GM12892 (cell line): Measurements from ENCODE around the gene ARPP21.

Source experiments
- DNase-seq: peaks from one replicate; pipeline ENCODE4 v3.0.0; 2011; ENCODE audit not compliant: insufficient read length
- FAIRE-seq: peaks from 2 replicates; lab custom pipeline; 2011; peaks lifted over from hg19 to GRCh38; lab: Jason Lieb, UNC
- POLR2A ChIP-seq: IDR thresholded peaks from 2 replicates; pipeline ENCODE4 v1.6.1; 2011; ENCODE audit warnings: low read depth, low read length, control low read depth
- POLR2AphosphoS5 ChIP-seq: IDR thresholded peaks from 2 replicates; pipeline ENCODE4 v1.6.1; 2011; ENCODE audit warnings: low read depth, low read length, control low read depth
- TAF1 ChIP-seq: IDR thresholded peaks from 2 replicates; pipeline ENCODE4 v1.6.1; 2011; ENCODE audit warnings: low read depth, mild to moderate bottlenecking, control low read depth, low read length, borderline replicate concordance

ARPP21 gene

DNA sequence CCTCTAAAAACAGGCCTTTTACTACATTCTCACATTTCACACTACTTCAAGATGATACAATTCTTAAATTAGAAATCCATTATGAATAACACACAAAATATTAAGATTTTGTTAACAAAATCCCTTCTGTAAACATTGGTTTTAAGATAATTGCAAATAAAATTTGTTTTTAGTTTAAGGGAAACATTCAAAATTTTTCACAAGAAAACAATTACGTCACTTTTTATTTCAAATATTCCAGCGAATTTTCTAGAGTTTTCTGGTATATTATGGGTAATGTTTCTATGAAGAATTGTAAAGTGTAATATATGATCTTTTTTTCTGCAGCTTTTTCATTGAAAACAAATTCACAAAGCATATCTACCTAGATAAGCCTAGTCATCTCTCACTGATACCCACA, 5.9 kb downstream of the ARPP21 start:
- FAIRE-seq: no peak
- DNase-seq: no peak
- no peak for TF ChIP-seq POLR2A
- TF ChIP-seq POLR2AphosphoS5: no peak
- no peak for TF ChIP-seq TAF1

DNA sequence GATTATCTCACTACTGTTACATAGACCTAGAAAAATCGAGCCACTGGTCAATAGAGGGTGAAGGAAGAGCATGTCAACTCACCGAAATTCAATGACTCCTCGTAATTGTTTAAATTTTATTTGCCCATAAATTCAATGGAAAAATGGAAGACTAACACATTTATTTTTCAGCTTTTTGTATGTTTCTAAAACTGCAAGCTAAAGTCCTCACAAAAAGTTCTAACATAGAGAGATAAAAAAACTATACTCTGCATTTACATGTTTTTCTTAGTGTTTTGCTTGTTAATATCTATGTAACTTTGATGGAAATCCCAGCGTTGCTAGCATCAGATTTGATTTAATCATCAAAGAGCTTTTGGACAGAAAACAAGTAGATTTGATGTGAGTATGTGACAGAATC, 6.8 kb downstream of the ARPP21 start:
- TF ChIP-seq TAF1: no peak
- no peak for TF ChIP-seq POLR2A
- TF ChIP-seq POLR2AphosphoS5: no peak
- DNase-seq (no peak), FAIRE-seq (no peak)

DNA sequence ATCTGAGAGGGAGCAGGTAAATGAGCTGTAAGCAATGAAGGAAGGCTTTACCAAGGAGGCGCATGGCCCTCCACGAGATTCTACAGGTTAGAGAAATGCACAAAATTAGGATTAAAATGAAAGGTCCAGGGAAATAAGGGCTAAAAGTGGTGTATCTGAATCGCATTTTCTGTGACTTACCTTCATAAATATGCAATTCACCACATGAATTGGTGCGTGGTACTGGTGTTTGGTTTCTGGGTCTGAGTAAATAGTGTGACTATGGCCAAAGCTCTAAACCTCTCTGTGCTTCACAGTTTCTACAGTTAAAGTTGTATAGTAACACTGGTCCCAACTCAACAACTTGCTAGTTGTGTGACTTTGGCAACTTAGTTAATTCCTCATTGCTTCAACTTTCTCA, 8.1 kb downstream of the ARPP21 start:
- TF ChIP-seq TAF1 (no peak), POLR2AphosphoS5 (no peak), POLR2A (no peak)
- FAIRE-seq (no peak), DNase-seq (no peak)

DNA sequence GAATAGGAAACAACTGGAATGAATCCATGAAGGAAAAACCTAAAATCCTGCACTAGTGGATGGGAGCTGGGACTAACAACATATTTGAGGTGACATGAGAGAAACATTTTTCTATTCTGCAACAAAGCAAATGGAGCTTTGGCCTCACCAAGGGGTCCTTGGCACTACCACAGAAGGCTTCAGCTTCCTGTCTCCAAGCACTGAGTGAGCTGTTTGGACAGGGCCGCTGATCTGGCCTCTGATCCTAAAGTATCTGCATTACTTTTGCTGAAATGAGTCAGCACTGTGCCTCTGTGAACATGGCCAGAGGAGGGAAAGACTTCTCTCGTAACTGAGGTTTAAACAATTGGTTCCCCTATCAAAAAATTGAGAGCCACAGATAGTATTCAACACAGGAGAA, 9.0 kb downstream of the ARPP21 start:
- DNase-seq: no peak
- FAIRE-seq: no peak
- no peak for TF ChIP-seq POLR2A
- no peak for TF ChIP-seq POLR2AphosphoS5
- no peak for TF ChIP-seq TAF1

DNA sequence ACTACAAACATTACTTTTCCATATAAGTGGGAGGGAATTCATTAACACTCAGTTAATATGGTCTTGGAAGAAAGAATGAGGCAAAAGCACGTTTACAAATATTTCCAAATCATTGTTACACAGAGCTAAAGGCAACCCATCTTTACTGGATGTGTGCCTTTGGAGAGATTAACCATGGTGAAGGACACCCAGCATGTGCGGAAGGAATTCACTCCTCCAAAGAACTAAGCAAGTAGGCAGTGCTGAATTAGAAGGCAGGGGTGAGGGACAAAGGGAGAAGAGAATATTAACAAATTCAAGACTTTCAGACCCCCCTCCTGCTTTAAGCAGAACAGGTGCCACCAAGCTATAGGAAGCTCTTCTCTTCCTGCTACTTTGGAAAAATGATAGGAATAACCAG, 10.1 kb downstream of the ARPP21 start:
- TF ChIP-seq POLR2A (no peak), TAF1 (no peak), POLR2AphosphoS5 (no peak)
- DNase-seq (no peak), FAIRE-seq (no peak)

DNA sequence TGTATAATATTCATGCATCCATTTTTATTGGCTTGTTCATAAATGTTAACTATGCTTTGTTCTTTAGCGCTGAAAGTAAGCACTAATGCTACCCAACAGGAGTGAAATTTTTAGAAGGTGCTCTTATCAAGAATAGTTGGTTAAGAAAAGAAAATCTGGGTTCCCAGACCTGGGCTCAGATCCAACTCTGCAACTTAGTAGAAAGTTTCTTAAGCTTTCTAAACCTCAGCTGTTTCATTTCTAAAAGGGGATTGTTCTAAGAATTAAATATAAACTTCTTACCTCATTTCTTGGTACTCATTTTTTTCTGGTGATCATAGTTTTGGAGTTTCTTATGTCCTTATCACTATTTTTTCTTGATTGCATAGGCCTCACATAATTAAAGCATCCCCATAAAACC, 12.1 kb downstream of the ARPP21 start:
- TF ChIP-seq TAF1: no peak
- no peak for TF ChIP-seq POLR2AphosphoS5
- no peak for TF ChIP-seq POLR2A
- DNase-seq: no peak
- no peak for FAIRE-seq

DNA sequence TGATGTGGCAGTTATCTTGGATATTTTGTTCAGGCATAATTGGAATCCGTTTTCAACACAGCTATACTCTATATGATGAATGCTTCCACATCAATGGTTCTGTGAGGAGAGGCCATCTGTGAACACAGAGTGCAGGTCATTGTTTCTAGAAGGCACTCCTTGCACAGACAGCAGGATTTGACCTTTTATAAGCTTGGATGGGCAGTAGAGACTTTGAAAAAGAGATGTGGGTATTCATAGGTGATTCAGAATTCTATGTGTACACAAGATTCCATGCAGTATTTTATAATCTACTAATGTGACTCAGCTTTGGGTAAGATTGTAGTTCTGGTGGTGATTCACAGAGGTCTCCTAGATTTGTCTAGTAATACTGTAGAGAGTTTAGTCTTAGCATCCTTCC, 12.5 kb downstream of the ARPP21 start:
- no peak for DNase-seq
- FAIRE-seq: no peak
- TF ChIP-seq TAF1 (no peak), POLR2AphosphoS5 (no peak), POLR2A (no peak)

DNA sequence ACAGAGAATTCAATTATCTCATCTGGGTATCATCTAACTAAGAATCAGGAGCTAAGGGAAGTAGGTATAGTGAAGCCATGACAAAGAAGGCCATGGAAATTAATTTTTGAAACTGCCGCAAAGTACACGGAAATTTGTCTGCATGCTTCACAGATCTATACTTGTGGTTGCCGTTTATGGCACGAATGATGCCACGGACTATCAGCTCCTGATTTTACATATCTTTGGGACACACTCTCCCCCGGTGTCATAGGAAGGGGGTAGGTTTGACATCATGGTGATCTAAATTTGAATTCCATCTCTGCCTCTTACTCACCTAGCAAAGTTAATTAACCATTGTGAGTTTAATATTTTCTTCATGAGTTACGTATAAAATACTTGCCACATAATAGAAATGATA, 14.0 kb downstream of the ARPP21 start:
- DNase-seq: no peak
- TF ChIP-seq POLR2A: no peak
- no peak for FAIRE-seq

DNA sequence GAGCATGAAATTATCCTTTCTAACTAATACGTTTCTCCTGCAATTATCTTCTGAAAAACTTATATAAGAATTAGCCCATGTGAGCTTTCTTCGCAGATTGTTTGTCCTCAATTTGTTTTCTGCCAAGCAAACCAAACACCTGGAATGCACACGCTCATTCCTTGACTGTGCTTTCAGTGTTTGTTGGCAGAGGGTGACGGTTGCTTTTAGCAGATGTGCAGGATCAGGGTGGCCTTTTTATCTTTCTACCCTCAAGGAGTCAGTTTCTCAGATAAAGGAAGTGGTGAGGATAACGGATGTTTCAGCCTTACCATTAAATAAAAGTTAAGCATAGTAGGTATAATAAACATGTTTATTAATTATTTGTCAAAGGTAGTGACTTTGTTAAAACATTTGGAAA, 15.2 kb downstream of the ARPP21 start:
- FAIRE-seq (no peak), DNase-seq (no peak)
- no peak for TF ChIP-seq POLR2AphosphoS5
- TF ChIP-seq TAF1: no peak
- TF ChIP-seq POLR2A: no peak

DNA sequence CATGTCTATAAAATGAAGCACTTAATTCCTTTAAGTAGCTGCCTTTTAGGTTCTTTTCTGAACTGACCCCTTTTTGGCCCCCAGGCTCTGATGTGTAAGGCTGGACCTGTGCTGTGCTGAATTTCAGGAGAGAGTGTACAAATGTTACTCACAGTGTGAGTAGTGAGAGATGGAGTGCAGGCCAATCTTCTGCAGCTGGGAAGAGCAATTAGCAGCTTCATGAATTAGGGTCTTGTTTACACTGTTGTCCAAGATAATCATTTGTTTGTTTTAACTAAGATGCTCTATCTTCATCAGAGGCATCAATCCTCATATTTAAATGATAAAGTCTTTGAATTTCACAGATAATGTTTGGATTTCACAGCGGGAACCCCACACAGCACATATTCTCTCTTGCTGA, 19.4 kb downstream of the ARPP21 start:
- FAIRE-seq: no peak
- TF ChIP-seq POLR2AphosphoS5: no peak
- TF ChIP-seq POLR2A: no peak
- no peak for TF ChIP-seq TAF1
- no peak for DNase-seq

DNA sequence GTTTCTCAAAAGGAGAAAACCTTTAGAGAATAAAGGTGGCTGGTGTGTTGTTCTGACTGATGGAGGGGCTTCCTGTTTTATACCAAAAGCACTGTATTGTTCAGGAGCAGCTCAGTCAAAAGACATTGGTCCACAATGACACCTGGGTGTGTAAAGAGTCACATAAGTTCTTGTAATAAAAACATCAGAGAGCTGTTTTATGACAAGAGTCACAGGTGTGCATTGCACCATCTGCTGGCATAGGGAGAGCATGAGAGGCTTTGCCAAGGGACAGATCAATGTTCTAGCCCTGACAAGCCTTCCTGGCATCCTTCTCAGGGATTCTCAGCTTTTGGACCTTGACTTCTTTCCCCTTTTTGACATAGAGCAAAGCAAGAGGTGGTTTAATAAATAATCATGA, 20.4 kb downstream of the ARPP21 start:
- no peak for DNase-seq
- FAIRE-seq: no peak
- TF ChIP-seq POLR2A (no peak), TAF1 (no peak), POLR2AphosphoS5 (no peak)

DNA sequence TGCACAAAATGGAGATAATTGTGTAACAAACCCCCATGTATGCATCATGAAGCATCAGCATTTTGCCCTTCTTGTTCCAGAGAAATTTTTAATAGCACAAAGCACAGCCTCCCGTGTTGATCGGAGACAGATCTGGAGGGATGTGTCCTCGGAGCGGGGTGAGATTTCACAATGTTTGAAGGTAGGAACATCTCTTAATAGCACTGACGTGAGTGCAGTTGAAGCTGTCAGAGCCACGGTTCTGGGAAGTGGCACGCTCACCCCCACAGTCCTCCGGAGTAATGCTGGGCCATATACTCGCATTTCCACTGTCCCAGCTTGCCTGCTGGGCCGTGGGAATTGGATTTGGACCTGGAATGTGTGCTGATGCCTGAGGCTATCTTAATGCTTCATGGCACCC, 24.1 kb downstream of the ARPP21 start:
- FAIRE-seq (no peak), DNase-seq (no peak)
- TF ChIP-seq POLR2AphosphoS5 (no peak), TAF1 (no peak), POLR2A (no peak)

DNA sequence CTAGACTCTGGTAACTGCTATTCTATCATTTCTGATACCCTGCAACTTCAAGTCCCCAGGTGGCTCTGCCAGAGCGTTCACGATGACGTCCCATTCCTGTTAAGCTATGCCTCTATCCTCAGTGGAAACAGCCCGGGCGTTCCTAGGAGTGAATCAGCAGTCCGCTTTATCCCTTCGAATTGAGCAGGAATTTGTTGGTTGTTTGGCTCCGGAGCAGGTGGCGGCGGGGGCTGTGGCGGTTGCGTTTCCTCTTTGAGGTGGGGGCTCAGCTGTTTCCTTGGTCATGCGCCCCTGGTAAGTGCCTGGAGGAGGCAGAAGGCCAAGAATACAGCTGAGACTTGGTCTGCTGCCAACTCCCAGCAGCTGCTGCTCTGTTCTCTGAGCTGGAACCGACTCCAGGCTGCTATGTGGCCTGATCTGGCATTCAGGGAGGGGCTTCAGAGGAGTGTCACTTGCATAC, 25.2 kb downstream of the ARPP21 start:
- no peak for TF ChIP-seq POLR2AphosphoS5
- TF ChIP-seq TAF1: no peak
- TF ChIP-seq POLR2A: no peak
- no peak for DNase-seq
- FAIRE-seq: no peak
